Right forelimb (tissue), 1 donor: ENCODE results near the gene PRKCE.

Source experiments
- DNase-seq: peaks from one replicate; pipeline ENCODE4 v3.0.0-alpha.2; 2018

Gene PRKCE

GRCh38 chr2:45918463-45919159 lies 267.1 kb downstream of the PRKCE start:
- DNase-seq = no peak

- DNase-seq = no peak
Observed at GRCh38 chr2:45919160-45919650, 267.7 kb downstream of the PRKCE start.

- DNase-seq = no peak
Observed at GRCh38 chr2:45919711-45920111, 268.2 kb downstream of the PRKCE start.

GRCh38 chr2:45921921-45922320 lies 270.4 kb downstream of the PRKCE start:
- no peak for DNase-seq

- no peak for DNase-seq
Observed at GRCh38 chr2:45922577-45922988, 271.1 kb downstream of the PRKCE start.

GRCh38 chr2:45923701-45924100 lies 272.2 kb downstream of the PRKCE start:
- DNase-seq = no peak

GRCh38 chr2:45925026-45925425 lies 273.6 kb downstream of the PRKCE start:
- DNase-seq = no peak

GRCh38 chr2:45925636-45926366 lies 274.3 kb downstream of the PRKCE start:
- DNase-seq = no peak

- no peak for DNase-seq
Observed at GRCh38 chr2:45928946-45929345, 277.5 kb downstream of the PRKCE start.

GRCh38 chr2:45929674-45930395 lies 278.4 kb downstream of the PRKCE start:
- DNase-seq = no peak

GRCh38 chr2:45930396-45930792 lies 278.9 kb downstream of the PRKCE start:
- no peak for DNase-seq

- DNase-seq = no peak
Observed at GRCh38 chr2:45932278-45932975, 281.0 kb downstream of the PRKCE start.

GRCh38 chr2:45935791-45936622 lies 284.5 kb downstream of the PRKCE start:
- peak; percentile 89 for DNase-seq

- no peak for DNase-seq
Observed at GRCh38 chr2:45936623-45936979, 285.1 kb downstream of the PRKCE start.

- no peak for DNase-seq
Observed at GRCh38 chr2:45937990-45938389, 286.5 kb downstream of the PRKCE start.

GRCh38 chr2:45938649-45939511 lies 287.4 kb downstream of the PRKCE start:
- no peak for DNase-seq

GRCh38 chr2:45941531-45942236 lies 290.2 kb downstream of the PRKCE start:
- no peak for DNase-seq

GRCh38 chr2:45942237-45942738 lies 290.8 kb downstream of the PRKCE start:
- DNase-seq = no peak

GRCh38 chr2:45943219-45944044 lies 292.0 kb downstream of the PRKCE start:
- no peak for DNase-seq
